PFSK-1 (cell line): Measurements from ENCODE around the gene DNTTIP2.

Experiments
- FOXP2 ChIP-seq: optimal IDR thresholded peaks from 2 replicates; pipeline ENCODE3; 2011; ENCODE audit warnings: borderline replicate concordance, control low read depth, inconsistent platforms; ENCODE audit not compliant: insufficient read depth; ENCODE audit errors: extremely low read length, extremely low read depth
- POLR2AphosphoS5 ChIP-seq: IDR thresholded peaks from 2 replicates; pipeline ENCODE4 v1.6.1; 2012; ENCODE audit warnings: low read depth, mild to moderate bottlenecking, control low read depth, low read length, moderate library complexity
- REST ChIP-seq, 2 experiments: IDR thresholded peaks; 2 replicates each; pipeline versions ENCODE4 v1.6.1 to v1.8.0; 2011 to 2012; ENCODE audit warnings: low read depth in 2 of 2, low read length in 2 of 2, control low read depth in 1 of 2, inconsistent platforms in 1 of 2, mild to moderate bottlenecking in 1 of 2, moderate library complexity in 1 of 2; ENCODE audit not compliant: insufficient read depth in 1 of 2
- TAF1 ChIP-seq: IDR thresholded peaks from 2 replicates; pipeline ENCODE4 v1.6.1; 2012; ENCODE audit warnings: low read length, control low read depth, borderline replicate concordance; ENCODE audit not compliant: insufficient read depth

GRCh38 chr1:93869653-93870052, 9.4 kb downstream of the DNTTIP2 start:
- TF ChIP-seq POLR2AphosphoS5, result no peak
- no peak for TF ChIP-seq REST (IDR thresholded peaks at IDR 0.05; ENCODE audit: insufficient read depth in 1 of 2, low read depth in 2 of 2, low read length in 2 of 2)
- TF ChIP-seq TAF1, result no peak
- no peak for TF ChIP-seq FOXP2
